GM18508 (cell line): ENCODE data around the gene HOXC5.

Experiments used
- ATAC-seq: cut with Tn5 transposase; IDR thresholded peaks from one replicate; pipeline ENCODE4 v1.9.1; 2021; ENCODE audit warnings: moderate number of reproducible peaks; ENCODE audit not compliant: insufficient read depth, unreplicated experiment

The HOXC5 gene

GRCh38 chr12:54006559-54007220, 26.2 kb upstream of the HOXC5 start:
- ATAC-seq = no peak

GRCh38 chr12:54007538-54008259, 25.2 kb upstream of the HOXC5 start:
- no peak for ATAC-seq

DNA sequence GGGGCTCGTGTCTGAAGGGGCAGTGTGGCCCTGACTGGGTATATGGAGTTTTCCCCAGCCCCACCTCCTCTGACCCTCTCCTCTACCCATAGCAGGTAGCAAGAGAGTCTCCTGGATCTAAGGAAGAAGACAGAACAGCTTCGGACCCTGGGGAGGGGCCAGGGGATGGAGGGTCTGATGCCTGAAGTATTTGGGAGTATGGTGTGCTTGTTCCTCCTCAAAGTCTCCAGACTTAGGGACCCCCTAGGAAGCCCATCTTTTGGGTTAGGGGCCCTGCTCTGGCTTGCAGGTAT, 24.6 kb upstream of the HOXC5 start:
- ATAC-seq = no peak

DNA sequence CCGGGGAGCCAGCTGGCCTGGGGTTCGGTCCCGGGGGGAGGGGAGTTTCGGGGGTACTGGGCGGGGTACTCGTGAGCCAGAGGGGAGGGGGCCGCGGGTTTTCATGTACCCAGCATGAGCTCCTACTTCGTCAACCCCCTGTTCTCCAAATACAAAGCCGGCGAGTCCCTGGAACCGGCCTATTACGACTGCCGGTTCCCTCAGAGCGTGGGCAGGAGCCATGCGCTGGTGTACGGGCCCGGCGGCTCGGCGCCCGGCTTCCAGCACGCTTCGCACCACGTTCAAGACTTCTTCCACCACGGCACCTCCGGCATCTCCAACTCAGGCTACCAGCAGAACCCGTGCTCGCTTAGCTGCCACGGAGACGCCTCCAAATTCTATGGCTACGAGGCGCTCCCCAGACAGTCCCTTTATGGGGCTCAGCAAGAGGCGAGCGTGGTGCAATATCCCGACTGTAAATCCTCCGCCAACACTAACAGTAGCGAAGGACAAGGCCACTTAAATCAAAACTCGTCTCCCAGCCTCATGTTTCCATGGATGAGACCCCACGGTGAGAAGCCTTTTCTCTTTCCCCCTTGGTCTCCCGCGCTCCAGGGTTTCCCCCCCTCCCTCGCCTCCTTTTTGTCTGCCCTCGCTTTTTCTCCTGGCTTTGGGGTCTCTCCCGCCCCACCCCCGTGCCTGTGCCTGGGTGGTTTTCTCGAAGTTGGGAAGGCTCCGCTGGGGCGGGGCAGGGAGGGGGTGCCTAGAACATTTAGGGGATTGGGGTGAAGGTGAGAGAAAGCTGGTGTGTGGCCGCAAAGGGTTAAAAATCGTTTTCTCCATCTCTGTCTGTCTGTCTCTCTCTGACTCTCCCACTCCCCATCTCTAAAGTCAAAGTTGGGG, 23.4 kb upstream of the HOXC5 start:
- ATAC-seq = no peak

- ATAC-seq = no peak
Observed at GRCh38 chr12:54010053-54010971, 22.5 kb upstream of the HOXC5 start.

DNA sequence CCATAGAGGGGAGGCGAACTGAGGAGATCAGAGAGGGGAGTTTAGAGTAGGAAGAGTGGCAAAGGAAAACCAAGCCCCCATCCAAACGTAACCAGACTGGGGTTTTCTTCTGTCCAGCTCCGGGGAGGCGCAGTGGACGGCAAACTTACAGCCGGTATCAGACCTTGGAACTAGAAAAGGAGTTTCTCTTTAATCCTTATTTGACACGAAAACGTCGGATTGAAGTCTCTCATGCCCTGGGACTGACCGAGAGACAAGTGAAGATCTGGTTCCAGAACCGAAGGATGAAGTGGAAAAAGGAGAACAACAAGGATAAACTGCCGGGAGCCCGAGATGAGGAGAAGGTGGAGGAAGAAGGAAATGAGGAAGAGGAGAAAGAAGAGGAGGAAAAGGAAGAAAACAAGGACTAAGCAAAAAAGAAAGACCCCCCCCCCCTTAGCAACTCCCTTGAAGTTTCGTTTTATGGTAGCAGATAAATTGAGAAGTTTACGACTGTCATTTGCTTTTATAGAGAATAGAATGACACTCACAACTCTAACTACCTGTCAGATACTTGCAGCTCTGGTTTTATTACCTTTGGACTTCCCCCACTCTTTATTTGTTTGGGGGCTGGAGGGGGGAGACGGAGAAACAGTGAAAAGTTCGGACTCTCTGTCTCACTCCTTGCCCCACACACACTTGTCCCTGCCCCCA, 21.7 kb upstream of the HOXC5 start:
- no peak for ATAC-seq

- ATAC-seq = no peak
Observed at GRCh38 chr12:54011665-54012532, 21.0 kb upstream of the HOXC5 start.

DNA sequence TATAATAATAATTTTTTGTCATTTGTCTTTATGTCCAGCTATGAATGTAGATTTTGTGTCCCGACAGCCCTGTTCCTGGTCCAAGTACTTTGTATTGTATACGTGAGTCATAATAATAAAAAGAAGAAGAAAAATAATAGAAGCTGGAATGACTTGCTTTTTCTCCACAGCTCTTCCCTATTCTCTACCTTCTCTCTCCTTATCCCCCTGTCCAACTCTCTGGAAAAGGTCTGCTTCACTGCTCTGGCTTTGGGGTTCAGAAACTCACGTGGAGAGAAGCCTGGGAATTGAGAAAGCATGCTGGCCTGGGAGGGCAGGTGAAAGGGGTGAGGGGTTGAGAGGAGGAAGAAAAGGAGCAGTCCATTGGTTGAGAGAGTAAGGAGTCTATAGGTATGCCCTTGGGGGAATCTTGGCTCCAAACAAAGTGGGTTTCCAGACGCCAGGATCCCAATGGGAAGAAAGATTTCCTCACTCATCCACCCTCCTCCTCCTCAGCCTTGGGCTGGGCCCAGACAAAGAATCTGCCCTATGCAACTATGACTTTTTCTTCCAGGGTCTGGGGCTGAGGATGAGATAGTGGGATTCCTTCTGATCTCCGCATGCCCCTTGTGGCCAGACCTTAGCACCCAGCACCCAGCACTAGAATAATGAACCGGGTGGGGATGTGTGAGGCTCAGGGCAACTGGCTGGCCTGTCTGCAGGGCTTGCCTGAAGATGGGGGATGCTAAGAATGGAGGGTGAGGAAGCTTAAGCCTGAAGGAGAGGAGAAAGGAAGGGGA, 20.0 kb upstream of the HOXC5 start:
- no peak for ATAC-seq

DNA sequence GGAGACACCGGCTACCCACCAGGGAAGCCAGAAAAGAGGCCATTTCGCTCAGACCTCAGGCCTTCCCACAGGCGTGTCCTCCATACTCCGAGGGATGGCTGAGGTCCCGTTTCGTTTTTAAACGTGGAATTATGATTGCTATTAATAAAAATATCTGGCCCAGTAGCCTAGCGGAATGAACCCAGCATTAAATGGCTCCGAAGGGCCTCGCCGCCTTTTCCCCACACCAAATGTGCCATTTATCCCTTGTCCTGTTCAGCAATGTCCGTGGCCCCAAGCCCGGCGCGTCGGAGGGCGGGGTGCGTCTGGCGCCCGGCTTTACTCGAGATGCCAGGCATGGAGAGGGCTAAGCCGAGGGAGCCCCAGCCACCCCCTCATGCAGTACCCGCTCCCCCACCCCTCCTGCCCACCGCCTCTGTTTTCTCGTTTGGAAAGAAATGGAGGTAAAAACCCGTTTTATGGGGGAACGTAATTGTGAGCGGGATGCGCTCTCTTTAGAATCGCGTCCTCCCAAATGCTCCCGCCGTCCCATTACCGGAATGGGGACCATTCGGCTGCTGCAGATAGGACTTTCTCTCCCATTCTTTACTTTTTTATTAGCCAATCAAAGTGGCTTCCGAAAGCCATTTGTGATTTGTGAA, 18.4 kb upstream of the HOXC5 start:
- ATAC-seq = no peak

DNA sequence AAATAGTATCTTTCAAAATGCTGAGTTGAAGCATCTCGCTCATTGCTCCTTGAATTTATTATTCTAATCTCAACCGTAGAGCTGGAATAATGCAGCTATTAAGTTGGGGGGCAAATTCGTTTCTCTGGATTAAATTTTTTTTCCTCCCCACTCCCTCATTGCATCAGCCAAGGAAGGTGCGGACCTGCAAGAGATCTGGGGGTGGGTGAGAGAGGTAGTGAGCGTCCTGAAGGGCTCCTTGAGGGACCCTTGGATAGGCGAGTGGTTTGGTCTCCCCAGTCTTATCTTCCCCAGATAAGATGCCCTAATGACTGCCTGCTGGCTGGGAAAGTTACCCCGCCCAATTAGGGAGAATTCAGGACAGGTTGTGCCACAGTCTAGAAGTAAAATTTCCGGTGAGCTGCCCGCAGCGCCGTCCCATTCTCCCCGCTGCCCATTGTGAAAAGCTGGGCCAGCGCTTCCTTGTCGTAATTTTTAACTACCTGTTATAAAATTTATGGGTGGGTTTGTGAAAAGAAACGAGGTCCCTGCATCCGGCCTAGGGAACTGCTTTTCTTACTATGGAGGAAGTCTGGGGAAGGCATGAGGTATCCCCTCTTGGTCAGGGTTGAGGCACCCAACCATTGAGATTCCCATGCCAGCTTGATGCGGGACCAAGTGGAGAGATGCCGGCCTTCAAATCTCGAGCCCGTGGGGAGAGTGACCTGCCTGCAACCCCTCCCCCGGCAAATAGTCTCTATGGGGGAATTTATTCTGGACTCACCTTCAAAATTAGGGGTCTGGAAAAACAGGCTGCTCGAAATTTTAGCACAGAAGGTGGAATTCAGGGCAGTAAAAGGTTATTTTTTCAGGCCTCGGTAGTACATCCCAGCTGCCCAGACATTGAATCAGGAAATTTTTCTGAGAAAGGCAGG, 17.6 kb upstream of the HOXC5 start:
- ATAC-seq = no peak

GRCh38 chr12:54016051-54016450, 16.8 kb upstream of the HOXC5 start:
- ATAC-seq = no peak

GRCh38 chr12:54016478-54016964, 16.3 kb upstream of the HOXC5 start:
- ATAC-seq = no peak

DNA sequence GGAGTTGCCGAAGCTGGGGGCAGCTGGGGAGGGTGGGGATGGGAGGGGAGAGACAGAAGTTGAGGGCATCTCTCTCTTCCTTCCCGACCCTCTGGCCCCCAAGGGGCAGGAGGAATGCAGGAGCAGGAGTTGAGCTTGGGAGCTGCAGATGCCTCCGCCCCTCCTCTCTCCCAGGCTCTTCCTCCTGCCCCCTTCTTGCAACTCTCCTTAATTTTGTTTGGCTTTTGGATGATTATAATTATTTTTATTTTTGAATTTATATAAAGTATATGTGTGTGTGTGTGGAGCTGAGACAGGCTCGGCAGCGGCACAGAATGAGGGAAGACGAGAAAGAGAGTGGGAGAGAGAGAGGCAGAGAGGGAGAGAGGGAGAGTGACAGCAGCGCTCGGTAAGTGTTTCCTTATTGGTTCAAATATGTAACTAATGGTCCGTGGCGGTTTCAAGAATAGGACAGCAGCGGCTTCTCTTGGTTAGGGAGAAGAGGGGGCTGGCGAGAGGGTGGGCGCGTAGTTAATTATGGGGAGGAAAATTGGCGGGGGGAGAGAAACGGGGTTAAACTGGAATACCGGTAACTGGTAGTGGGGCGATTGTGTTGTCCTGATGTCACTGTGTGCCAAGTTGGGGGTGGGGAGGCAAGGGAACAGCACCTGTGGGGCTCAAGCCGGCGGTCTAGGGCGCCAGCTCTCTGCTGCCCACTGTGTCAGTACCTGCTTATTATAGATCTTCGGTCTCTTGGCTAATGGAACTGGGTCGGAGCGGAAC, 15.6 kb upstream of the HOXC5 start:
- no peak for ATAC-seq

DNA sequence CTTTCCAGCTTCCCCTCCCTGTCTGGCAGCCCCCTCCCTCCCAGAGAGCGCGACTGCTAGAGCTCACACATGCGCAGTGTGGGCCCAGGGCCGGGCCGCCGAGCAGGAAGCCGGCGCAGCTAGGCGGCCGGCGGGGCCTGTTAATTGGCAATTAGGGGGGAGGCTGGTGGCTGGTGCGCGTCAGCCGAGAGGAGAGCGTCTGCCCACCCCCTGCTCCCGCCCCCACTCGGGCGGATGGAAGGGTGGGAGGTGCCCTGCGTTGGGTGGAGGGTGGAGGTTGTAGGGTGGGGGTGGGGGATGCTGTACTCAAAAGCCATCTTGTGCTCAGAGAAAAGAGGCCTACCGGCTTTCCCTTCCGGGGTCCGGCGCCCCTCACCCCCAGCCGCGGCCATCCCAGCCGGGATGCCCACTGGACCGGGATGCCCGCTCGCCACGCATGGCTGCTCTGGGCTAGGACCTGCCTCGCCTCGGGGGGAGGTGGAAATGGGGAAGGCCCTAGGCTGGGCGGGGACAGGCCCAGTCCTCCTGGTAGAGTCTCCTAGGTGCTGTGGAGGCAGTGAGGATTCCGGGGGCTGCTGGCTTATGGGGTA, 14.9 kb upstream of the HOXC5 start:
- peak; percentile 45 for ATAC-seq

DNA sequence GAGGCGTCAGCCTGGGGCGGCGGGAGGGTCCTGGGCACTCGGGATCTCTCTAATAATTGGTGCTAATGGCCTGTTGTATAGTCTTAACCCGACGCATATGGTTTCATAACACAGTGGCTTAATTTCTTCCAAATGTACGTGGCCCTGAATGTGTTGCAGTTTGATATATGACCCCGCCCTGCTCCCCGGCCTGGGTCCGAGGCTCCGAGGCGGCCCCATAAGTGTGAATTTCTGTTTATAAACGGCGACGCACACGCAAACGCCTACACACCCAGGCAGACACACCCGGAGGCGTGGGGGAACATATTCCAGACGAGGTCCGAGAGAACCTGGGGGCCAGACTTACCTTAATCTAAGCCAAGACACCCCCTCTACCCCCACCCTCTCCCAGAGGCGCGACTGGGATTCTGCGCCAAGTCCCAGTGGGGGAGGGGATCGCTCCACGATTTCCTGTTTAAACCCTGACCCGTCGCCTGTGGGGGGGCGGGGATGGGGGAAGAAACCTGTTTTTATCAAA, 14.3 kb upstream of the HOXC5 start:
- ATAC-seq = no peak
